Measurements from ENCODE around the gene PSORS1C1. TPM values are rescaled to one million over a fixed set of nuclear protein-coding genes. Genes with fewer than 3 reads are reported as not detected.

The PSORS1C1 gene
- total RNA-seq, 1 experiment from 2014 or later: 0.48 TPM

DNA sequence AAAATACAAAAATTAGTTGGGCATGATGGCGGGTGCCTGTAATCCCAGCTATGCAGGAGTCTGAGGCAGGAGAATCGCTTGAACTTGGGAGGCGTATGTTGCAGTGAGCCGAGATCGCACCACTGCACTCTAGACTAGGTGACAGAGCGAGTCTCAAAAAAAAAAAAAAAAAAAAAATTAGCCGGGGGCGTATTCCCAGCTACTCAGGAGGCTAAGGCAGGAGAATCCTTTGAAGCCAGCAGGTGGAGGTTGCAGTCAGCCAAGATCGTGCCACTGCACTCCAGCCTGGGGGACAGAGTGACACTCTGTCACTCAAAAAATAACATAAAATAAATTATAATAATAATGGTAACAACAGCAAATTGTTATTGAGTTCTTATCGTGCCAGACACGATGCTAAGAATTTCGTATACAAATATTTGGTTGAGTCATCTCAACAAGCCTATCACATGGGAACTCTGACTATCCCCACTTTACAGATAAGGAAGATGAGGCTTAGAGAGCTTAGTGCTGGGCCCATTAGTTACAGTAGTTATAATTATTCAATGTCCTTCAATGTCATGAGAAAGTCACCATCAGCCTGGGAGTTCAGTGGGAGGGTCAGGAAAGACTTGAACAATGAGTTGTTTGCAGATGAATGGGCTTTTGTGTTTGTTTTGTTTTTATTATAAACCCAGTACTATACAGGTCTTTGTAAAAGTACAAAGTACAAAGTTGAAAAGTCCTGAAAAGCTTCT lies 21.7 kb upstream of the PSORS1C1 start:
- Histone ChIP-seq H2BK20ac (ENCODE audit: low read depth, low read length, poor library complexity, severe bottlenecking) (no peak overlapping the region), H3K4me1 (ENCODE audit: insufficient read depth, low read length) (peaks cover 2% of the 10 kb centered on the region; the same call in 1 of the 2 replicates), H3K56ac (ENCODE audit: insufficient read length, low read depth, low read length) (no peak overlapping the region), H2BK120ac (ENCODE audit: low read depth, low read length, poor library complexity, severe bottlenecking) (no peak overlapping the region), H3T11ph (ENCODE audit: low read length) (no peak overlapping the region), H4K5ac (ENCODE audit: insufficient read length, low read depth, low read length) (no peak overlapping the region), H3K9ac (ENCODE audit: extremely low read depth, insufficient read length, low read length) (no peak overlapping the region), H2BK12ac (ENCODE audit: insufficient read length, low read depth, low read length) (no peak overlapping the region), H3K4ac (ENCODE audit: low read depth, low read length) (no peak overlapping the region), H2AK5ac (ENCODE audit: insufficient read length, low read length) (no peak overlapping the region), H3K27me3 (ENCODE audit: insufficient read depth, low read length) (no peaks in the 10 kb centered on the region), H2BK5ac (ENCODE audit: insufficient read length, low read length) (no peak overlapping the region), H4K20me1 (ENCODE audit: control insufficient read depth, insufficient read depth, insufficient read length) (no peaks in the 10 kb centered on the region), H3K14ac (ENCODE audit: insufficient read depth, low read length) (no peak overlapping the region), H4K91ac (ENCODE audit: insufficient read length, low read depth, low read length) (no peak overlapping the region), H3K27ac (ENCODE audit: insufficient read length, low read depth, low read length) (no peak overlapping the region), H3K79me1 (ENCODE audit: insufficient read depth, low read depth, low read length, poor library complexity, severe bottlenecking) (no peaks in the 10 kb centered on the region), H3K18ac (ENCODE audit: insufficient read length, low read depth, low read length) (no peak overlapping the region), H2AFZ (ENCODE audit: low read length) (no peak overlapping the region), H3K9me3 (ENCODE audit: control insufficient read depth, low read depth, low read length) (no peaks in the 10 kb centered on the region), H4K8ac (replicated peaks; ENCODE audit: insufficient read length, low read depth, low read length) (no peak overlapping the region), H3K4me2 (ENCODE audit: insufficient read depth, insufficient read length, low read length) (no peak overlapping the region), H3K79me2 (ENCODE audit: insufficient read depth, low read length) (no peaks in the 10 kb centered on the region), H2BK15ac (ENCODE audit: low read depth, low read length) (no peak overlapping the region), H3K23ac (ENCODE audit: insufficient read length, low read depth, low read length) (no peak overlapping the region), H3K23me2 (ENCODE audit: insufficient read length, low read depth, low read length, poor library complexity, severe bottlenecking) (no peaks in the 10 kb centered on the region)
- DNase-seq: no peak
- Mint-ChIP-seq H3K9me3 (no peaks in the 10 kb centered on the region), H3K27ac (no peak overlapping the region), H3K27me3 (ENCODE audit: low read depth) (no peaks in the 10 kb centered on the region; the same call in 1 of the 2 replicates), H3K4me3 (no peak overlapping the region), H3K36me3 (ENCODE audit: insufficient read depth in 1 of 3, low read depth in 3 of 3) (no peaks in the 10 kb centered on the region), H3K4me1 (peaks cover 16 to 21% of the 10 kb centered on the region in 2 experiments)
- TF ChIP-seq, protein P1, sequence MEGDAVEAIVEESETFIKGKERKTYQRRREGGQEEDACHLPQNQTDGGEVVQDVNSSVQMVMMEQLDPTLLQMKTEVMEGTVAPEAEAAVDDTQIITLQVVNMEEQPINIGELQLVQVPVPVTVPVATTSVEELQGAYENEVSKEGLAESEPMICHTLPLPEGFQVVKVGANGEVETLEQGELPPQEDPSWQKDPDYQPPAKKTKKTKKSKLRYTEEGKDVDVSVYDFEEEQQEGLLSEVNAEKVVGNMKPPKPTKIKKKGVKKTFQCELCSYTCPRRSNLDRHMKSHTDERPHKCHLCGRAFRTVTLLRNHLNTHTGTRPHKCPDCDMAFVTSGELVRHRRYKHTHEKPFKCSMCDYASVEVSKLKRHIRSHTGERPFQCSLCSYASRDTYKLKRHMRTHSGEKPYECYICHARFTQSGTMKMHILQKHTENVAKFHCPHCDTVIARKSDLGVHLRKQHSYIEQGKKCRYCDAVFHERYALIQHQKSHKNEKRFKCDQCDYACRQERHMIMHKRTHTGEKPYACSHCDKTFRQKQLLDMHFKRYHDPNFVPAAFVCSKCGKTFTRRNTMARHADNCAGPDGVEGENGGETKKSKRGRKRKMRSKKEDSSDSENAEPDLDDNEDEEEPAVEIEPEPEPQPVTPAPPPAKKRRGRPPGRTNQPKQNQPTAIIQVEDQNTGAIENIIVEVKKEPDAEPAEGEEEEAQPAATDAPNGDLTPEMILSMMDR (conservative IDR thresholded peaks at IDR 0.05): no peak
- no CpG with 5 or more reads among the region's 12 CpGs for WGBS (ENCODE audit: extremely low coverage, insufficient read length, low lambda C conversion rate)
